Hematopoietic multipotent progenitor cell treated with erythropoietin and hydrocortisone succinate and interleukin-3 and kit ligand, for 6 days (in vitro differentiated cells): Measurements from ENCODE around the gene CDK5RAP1.
"Not testable (repeated sequence)": the region's sequence is repeated elsewhere in the genome, so short reads cannot be mapped to it uniquely, and the experiment has no call there.

Source experiments
- DNase-seq: peaks from one replicate; pipeline ENCODE4 v3.0.0-alpha.2; 2015

CDK5RAP1 gene

DNA sequence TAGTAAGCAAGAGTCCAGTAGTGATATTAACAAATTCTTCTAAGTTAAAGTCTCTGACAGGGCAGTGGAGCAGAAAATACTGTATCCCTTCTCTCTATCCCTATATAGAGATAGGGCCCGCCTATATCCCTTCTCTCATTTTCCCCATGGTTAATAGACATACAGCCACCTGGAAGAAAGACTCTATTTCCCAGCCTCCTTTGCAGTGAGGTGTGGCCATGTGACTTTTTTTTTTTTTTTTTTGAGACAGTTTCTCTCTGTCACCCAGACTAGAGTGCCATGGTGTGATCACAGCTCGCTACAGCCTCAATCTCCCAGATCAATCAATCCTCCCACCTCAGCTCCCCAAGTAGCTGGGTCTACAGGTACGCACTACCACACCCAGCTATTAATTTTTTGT, 16.7 kb upstream of the CDK5RAP1 start:
- peak; percentile 49 for DNase-seq

DNA sequence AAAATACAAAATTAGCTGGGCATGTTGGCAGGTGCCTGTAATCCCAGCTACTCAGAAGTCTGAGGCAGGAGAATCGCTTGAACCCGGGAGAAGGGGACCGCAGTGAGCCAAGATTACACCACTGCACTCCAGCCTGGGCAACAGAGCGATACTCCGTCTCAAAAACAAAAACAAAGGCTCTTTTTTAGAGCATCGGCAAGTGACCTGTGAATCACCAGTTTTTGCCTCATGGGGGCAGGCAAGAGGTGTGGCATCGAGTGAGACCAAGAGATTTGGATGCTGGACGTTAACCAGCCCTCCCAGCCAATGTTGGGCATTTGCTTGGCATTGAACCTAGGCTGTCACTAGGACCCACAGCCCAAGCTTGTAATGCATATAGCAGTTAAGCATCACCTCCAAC, 14.6 kb upstream of the CDK5RAP1 start:
- peak; percentile 62 for DNase-seq

DNA sequence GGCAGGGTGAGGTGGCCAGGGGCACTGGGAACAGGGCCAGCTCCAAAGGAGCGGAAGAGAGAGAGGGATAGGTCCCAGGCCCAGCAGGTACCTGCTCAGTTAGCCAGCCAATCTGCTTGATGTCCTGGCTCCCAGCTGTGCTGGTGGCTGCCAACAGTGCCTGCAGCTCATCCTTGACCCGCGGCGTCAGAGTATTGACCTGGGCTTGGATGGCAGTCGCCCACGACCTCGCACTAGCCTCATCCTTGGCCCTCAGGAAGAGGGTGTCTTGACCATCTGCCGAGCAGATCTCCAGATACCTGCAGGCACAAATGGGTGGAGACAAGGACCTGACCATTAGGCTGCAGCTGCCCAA, 11.1 kb upstream of the CDK5RAP1 start:
- DNase-seq, result no peak

DNA sequence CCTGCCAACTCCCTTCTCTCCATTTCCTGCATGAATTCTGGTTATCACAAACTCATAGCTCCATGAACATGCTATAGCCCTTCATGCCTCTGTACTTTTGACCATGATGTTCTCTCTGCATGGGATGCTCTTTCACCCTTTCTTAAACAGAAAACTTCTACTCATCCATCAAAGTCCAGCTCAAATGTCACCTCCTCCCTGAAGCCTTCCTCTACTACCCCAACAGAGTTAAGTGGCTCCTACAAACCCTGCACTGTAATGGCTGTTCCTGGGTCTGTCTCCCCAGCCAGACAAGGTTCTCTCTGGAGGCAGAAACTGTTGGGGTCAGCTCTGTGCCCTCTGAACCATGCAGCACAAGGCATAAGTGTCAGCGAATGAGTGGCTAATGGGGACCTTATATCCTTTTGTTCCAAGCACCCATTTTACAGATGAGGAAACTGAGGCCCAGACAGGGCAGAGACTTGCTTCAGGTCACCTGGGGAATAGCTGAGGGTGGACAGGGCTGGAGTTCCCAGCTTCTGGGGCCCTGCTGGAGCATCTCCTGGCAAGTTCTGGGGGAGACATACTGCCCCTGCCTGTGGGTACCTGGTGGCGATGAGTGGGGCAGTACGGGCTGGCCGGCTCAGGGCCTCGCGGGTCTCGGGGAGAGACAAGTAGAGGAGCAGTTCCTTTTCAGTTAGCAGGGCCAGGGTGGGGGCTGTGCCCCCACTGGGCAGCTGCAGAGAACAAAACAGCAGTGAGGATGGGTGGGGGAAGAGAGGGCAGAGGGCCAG, 10.6 kb upstream of the CDK5RAP1 start:
- DNase-seq, result no peak

DNA sequence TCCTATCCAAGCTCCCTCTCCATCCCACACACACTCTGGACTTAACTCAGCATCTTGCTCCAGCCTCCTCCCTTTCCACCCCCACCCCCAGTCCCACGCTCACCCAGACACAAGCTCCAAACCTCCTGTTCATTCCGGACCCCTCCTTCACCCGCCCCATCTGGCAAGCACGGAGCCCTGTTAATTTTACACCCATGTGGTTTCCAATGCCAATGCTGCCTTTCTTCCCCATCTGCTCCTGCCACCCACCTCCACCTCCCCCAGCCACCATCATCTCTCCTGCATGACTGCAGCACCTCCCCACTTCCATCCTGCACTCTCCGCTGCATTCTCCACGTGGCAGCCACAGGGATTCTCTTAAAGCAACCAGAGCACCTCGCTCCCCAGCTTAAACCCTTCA, 9.9 kb upstream of the CDK5RAP1 start:
- no peak for DNase-seq

DNA sequence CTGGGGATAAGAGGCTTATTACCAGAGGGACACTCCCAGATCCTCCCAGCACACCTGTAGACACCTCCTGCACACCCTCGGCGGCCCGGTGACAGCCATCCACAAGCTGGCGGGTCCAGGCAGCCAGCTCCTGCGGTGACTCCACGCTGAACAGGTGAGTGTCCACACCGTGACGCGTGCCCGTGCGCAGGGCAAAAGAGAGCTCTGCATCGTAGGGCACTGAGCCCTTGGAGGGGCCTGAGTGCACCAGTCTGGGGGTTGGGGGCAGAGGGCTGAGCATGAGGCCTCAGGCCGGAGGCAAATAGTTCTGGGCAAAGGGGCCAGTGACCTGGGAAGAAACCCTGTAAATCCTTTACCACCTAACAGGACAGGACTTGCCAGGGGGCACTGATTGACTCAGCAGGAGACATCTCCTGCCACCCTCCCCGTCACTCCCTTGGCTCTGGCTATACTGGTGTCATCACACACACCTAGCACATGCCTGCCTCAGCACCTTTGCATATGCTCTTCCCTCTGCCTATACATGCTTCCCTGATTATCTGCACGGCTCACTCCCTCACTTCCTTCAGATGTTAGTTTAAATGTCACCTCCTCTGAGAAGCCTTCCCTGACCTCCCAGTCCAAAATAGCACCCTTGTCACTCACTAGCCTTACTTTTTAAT, 8.9 kb upstream of the CDK5RAP1 start:
- no peak for DNase-seq

DNA sequence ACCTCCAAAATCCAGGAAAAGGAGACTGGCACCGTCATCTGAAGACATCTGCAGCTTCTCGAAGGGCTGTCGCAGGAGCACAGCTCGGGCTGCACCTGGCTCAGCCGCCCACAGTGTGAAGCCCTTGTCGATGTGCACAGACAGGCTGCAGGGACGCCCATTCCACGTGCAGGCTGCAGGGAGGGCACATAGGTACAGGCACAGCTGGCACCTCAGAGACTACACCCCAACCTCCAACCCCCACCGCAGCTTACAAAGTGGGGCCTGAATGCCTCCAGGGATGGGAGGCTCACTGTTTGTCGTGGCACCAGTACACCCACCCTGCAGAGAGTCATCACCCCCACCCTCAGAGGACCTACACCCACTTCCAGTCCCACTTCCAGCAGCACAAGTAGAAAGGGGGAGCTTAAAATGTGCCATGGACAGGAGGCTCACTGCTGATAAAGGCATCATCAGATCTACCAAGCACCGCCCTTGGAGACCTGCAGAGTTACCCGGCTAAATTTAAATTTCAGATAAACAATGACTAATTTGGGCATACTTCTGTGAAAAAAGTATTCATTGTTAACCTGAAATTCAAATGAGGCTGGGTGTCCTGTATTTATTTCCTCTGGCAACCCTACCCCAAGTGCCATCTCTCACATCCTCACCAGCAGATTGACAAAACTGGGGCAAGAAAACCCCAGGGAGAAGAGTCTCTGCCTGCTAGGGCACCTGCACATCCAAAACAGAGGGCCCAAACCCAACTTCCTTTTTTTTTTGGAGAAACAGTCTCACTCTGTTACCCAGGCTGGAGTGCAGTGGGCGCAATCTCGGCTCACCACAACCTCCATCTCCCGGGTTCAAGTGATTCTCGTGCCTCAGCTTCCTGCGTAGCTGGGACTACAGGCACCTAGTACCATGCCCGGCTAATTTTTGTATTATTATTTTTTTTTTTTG, 7.7 kb upstream of the CDK5RAP1 start:
- DNase-seq, result peak; percentile 54

DNA sequence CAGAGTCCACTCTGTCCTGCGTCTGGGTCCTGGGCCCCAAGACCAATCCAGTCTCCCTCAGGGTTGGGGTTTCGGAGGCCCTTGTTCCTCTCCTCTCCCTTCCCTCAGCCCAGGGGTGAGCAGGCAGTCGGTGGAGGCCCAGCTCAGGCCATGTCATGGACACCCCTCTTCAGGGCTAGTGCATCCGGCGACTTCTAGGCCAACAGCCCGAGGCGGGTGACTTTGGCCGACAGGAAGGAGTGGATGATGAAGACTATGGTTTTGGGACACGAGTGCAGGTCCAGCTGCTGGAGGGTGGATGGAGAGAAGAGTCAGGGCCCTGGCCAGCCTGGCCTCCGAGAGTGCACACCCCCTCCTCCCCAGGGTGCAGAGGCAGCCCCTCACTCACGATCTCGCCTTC, 7.0 kb upstream of the CDK5RAP1 start:
- DNase-seq, result no peak

DNA sequence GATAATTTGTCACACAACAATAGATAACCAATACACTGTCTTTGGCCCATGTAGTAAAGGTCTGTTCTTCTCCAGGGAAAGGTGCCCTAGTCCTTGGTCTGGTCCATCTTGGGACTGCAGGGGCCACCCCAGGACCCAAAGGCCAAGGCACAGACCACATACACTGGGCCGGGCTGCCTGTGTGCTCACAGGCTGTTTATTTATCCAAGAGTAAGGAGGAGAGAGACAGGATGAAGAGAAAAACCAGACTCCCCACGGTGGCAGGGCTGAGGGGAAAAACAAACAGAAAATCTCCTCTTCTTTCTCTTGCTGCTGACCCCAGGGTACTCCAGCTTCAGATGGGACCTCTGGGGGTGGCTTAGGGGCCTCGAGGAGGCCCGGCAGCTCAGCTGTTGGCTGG, 6.5 kb upstream of the CDK5RAP1 start:
- DNase-seq, result no peak

DNA sequence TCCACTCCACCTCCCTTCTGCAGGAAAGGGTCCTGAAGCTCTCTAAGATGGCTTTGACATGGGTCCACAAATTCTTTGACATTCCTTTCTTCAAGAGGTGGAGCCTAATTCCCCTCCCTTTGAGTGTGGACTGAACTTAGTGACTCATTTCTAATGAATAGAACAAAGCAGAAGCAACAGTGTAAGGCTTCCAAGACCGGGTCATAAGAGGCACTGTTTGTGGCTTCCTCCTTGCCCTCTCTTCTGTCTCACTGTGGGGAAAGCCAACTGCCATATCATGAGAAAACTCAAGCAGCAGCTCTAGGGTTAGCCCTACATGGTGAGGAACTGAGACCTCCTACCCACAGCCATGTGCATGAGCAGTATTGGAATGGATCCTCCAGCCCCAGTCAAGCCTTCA, 5.9 kb upstream of the CDK5RAP1 start:
- DNase-seq, result peak; percentile 14

DNA sequence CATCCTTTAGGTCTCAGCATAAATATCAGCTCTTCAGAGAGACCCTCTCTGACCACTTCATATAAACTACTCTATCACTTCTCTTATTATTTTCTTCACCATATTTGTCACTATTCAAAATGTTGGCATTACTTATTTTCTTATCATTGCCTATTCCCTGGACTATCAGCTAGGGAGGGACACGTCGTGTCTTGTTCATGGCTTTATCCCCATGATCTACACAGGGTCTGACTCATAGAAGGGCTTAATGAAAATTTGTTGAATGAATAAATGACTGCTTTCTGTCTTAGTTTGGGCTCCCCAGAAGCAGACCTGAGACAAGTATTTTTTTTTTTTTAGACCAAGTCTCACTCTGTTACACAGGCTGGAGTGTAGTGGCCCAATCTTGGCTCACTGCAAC, 3.0 kb upstream of the CDK5RAP1 start:
- no peak for DNase-seq

DNA sequence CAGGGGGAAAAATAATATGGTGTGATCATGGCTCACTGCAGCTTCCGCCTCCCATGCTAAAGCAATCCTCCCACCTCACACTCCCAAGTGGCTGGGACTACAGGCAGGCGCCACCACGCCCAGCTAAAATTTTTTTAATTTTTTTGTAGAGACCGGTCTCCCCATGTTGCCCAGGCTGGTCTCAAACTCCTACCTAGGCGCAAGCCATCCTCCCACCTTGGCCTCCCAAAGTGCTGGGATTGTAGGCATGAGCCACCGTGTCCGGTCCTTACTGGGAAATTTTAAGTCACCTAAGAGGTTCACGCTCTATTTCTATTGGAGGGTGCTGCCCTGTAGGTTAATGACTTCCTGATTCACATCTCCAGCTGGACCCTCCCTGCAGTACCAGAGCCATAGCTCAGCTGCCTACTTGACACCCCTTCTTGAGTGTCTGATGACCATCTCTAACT, 626 bp upstream of the CDK5RAP1 start:
- DNase-seq, result peak; percentile 64

DNA sequence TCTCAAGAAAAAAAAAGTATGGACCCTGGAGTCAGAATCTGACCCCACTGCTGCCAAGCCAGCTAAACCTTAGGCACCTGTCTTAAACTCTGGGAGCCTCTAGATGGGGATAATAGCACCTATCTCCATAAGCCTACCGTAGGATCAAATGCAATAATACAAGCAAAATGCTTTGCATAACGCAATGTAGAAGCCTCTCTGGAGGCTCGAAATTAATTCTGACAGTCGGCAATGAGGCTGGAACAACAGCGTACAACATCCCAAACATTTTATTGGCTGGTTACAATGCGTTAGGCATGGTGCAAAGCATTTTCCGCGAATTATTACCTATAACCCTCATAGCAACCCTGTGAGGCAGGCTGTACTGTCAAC, 521 bp downstream of the CDK5RAP1 start:
- peak; percentile 64 for DNase-seq

DNA sequence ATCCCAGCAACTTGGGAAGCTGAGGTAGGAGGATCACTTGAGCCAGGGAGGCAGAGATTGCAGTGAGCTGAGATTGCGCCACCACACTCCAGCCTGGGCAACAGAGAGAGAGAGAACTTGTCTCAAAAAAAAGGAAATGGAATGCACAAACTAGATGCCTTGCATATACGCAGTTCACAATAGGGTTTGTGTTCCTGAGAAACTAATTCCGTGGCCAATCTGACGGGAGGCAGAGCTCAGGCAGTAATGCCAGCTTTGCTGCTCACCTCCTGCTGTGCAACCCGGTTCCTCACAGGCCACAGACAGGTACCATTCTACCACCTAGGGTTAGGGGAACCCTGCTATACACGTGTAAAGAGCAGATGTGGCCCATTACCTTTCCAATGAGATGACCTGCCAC, 1.4 kb downstream of the CDK5RAP1 start:
- no peak for DNase-seq

DNA sequence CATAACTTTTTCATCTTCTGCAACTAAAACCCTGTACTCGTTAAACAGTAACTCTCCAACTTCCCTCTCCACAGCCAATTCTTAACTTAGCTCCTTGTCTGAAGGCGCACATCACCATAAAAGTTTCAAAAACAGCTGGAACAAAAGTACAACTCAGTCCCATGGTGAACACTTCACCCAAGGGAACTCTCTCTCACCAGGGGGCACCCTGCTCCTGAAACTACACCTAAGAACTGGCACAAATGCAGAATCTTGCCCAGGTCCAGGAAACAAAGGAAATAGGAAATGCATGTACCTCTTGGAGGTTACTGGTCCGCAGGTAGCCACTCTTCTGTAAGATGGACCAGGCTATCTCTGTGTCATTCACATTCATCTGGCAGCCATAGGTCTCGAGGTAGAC, 6.6 kb downstream of the CDK5RAP1 start:
- DNase-seq, result peak; percentile 19

DNA sequence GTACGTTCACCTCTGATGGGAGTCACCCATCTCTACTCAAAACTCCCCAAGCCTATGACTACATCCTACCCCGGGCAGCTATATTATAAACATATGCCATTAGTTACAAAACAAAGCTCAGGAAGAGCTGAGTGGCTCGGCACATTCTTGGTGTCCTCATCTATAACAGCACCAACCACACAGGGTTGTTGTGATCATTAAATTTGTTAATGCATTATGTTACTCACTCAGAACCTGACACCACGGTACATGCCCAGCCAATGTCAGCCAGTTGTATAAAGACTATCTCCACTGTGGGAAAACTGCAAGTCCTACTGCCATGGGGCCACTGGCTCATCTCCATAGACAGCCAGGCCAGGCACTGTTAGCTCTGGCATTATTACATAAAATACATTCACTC, 7.7 kb downstream of the CDK5RAP1 start:
- DNase-seq, result no peak

DNA sequence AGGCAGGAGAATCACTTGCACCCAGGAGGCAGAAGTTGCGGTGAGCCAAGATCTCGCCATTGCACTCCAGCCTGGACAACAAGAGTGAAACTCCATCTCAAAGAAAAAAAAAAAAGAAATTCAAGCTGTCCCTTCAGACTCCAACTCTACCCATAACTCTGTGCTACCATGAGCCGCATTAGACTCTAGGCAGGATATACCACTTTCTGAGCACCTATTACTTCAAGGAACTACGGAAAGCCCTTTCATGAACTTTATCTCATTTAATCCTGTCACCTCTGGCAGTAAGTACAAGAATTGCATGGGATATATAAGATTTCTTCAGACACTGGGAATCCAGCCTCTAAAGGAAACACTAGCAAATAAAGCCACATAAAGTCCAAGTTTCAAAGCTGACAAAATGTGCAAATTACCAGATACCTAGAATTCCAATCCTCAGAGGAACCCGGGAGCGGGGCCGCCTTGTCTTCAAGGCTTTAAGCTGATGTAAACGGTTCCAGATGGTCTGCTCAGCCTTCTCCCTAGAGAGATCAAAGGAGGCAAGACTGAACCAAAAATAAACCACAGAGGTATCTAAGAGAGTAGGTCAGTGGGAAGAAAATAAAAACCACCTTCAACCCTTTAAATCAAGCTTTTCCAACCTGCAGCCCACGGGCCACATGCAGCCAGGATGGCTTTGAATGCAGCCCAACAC, 9.4 kb downstream of the CDK5RAP1 start:
- no peak for DNase-seq

DNA sequence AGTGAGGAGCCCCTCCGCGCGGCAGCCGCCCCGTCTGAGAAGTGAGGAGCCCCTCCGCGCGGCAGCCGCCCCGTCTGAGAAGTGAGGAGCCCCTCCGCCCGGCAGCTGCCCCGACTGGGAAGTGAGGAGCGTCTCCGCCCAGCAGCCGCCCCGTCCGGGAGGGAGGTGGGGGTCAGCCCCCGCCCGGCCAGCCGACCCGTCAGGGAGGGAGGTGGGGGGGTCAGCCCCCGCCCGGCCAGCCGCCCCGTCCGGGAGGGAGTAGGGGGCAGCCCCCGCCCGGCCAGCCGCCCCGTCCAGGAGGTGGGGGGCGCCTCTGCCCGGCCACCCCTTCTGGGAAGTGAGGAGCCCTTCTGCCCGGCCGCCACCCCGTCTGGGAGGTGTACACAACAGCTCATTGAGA, 12.0 kb downstream of the CDK5RAP1 start:
- DNase-seq, result not testable (repeated sequence)

DNA sequence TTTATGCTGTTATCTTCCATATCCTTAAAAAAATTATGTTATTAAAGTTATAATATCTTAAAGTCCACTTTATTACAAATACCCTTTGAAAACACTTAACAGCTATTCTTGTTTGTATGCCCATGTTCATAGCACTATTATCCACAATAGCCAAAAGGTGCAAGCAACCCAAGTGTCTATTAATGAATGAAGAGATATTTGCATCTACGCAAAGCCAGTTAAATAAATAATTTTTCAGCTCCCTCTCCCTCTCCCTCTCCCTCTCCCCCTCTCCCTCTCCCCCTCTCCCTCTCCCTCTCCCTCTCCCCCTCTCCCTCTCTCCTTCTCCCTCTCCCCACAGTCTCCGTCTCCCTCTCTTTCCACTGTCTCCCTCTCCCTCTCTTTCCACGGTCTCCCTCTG, 13.1 kb downstream of the CDK5RAP1 start:
- no peak for DNase-seq

DNA sequence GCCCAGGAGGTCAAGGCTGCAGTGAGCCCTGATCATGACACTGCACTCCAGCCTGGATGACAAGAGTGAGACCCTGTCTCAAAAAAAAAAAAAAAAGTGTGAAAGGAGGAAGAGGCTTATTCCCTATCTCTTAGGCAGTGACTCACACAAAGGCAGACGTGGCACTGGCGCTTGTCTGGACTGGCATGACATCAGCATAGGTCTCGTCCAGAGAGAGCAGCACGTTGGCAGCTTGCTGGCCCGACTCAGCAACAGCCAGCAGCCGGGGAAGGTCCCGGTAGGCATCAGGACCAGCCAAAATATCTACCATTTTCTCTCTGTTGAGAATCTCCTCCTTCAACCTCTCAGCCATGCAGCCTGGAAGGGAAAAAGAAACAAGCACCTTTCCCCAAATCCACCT, 14.1 kb downstream of the CDK5RAP1 start:
- no peak for DNase-seq

DNA sequence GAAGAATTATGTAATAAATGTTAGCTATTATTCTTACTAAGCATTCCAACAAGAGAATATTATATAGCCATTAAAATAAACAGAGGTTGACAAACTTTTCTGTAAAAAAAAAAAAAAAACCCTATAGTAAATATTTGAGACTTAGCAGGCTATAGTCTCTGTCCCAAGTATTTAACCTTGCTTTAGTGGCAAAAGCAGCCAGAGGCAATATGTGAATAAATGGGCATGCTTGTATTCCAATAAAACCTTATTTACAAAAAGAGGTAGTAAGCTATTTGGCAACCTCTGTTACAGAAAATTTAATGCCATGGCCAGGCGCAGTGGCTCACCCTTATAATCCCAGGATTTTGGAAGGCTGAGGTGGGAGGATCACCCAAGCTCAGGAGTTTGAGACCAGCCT, 14.6 kb downstream of the CDK5RAP1 start:
- DNase-seq, result no peak

DNA sequence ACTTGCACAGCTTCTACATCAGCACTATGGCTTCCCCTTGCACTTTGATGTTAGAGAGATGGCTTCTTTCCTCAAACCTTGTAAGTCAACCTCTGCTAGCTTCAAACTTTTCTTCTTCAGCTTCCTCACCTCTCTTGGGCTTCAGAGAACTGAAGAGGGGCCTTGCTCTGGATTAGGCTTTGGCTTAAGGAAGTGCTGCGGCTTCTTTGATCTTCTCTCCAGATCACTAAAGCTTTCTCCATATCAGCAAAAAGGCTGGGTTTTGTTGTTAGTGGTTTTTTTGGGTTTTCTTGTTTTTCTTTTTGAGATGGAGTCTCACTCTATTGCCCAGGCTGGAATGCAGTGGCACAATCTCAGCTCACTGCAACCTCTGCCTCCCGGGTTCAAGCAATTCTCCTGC, 24.0 kb downstream of the CDK5RAP1 start:
- DNase-seq, result no peak
